Neural cell (in vitro differentiated cells): Measurements from ENCODE around the gene DNAAF9. TPM values are rescaled to one million over a fixed set of nuclear protein-coding genes. Genes with fewer than 3 reads are reported as not detected.

Experiments used
- H2AFZ ChIP-seq: fragments of 200-600, 300-800 bp; sonication (generic), shearing (Covaris generic); 2 replicates; pipeline ENCODE4 v1.6.0; 2014; ENCODE audit warnings: low read depth, mild to moderate bottlenecking, antibody characterized with exemption, low read length, moderate library complexity
- H3F3A ChIP-seq: fragments of 200-600 bp; shearing (Covaris generic); 2 replicates; pipeline ENCODE4 v1.6.1; 2016; ENCODE audit warnings: mild to moderate bottlenecking, moderate library complexity, mixed read lengths, antibody characterized with exemption, low read length; ENCODE audit not compliant: insufficient read depth, poor library complexity, severe bottlenecking
- H3K27ac ChIP-seq: fragments of 200-600, 300-800 bp; sonication (generic), shearing (Covaris generic); 2 replicates; pipeline ENCODE4 v1.5.1; 2014; ENCODE audit warnings: mild to moderate bottlenecking, low read length, moderate library complexity
- H3K27me3 ChIP-seq: fragments of 300-800, 200-600 bp; sonication (generic), shearing (Covaris generic); 2 replicates; pipeline ENCODE4 v1.6.0; 2014; ENCODE audit warnings: mild to moderate bottlenecking, low read depth, low read length, moderate library complexity; ENCODE audit not compliant: insufficient read depth
- H3K36me3 ChIP-seq: fragments of 300-800, 200-600 bp; sonication (generic), shearing (Covaris generic); 2 replicates; pipeline ENCODE4 v1.5.1; 2014; ENCODE audit warnings: mild to moderate bottlenecking, antibody characterized with exemption, low read length, moderate library complexity; ENCODE audit not compliant: insufficient read depth
- H3K4me2 ChIP-seq: fragments of 300-800, 200-600 bp; sonication (generic), shearing (Covaris generic); 2 replicates; pipeline ENCODE4 v1.6.0; 2014; ENCODE audit warnings: mild to moderate bottlenecking, low read length
- H3K4me3 ChIP-seq: fragments of 300-800, 200-600 bp; sonication (generic), shearing (Covaris generic); 2 replicates; pipeline ENCODE4 v1.5.1; 2014; ENCODE audit warnings: mild to moderate bottlenecking, low read length, moderate library complexity
- H3K79me2 ChIP-seq: fragments of 200-600 bp; shearing (Covaris generic); replicated peaks from 2 replicates; pipeline ENCODE4 v1.6.0; 2014; ENCODE audit warnings: mild to moderate bottlenecking, low read length, moderate library complexity; ENCODE audit not compliant: insufficient read depth
- H3K9ac ChIP-seq: fragments of 300-800, 200-600 bp; sonication (generic), shearing (Covaris generic); 2 replicates; pipeline ENCODE4 v1.6.1; 2016; ENCODE audit warnings: mild to moderate bottlenecking, low read length, mixed read lengths
- H3K9me2 ChIP-seq: fragments of 200-600 bp; shearing (Covaris generic); 2 replicates; pipeline ENCODE4 v1.6.1; 2016; ENCODE audit warnings: mild to moderate bottlenecking, low read length, mixed read lengths; ENCODE audit not compliant: insufficient read depth
- H3K9me3 ChIP-seq: fragments of 200-600, 300-800 bp; sonication (generic), shearing (Covaris generic); 2 replicates; pipeline ENCODE4 v1.6.1; 2016; ENCODE audit warnings: mild to moderate bottlenecking, mixed run types, low read length, moderate library complexity, mixed read lengths
- H4K20me1 ChIP-seq: fragments of 200-600 bp; shearing (Covaris generic); 2 replicates; pipeline ENCODE4 v1.6.1; 2016; ENCODE audit warnings: mild to moderate bottlenecking, mixed run types; ENCODE audit not compliant: insufficient read depth
- CTCF ChIP-seq: fragments of 450-650 bp; IDR thresholded peaks from 2 replicates; pipeline ENCODE4 v1.5.1; 2014; ENCODE audit warnings: antibody characterized with exemption, mild to moderate bottlenecking, moderate library complexity; ENCODE audit not compliant: poor library complexity, severe bottlenecking
- EP300 ChIP-seq: fragments of 450-650 bp; conservative IDR thresholded peaks from 2 replicates; pipeline ENCODE4 v1.6.1; 2014; ENCODE audit warnings: antibody characterized with exemption, mild to moderate bottlenecking, moderate library complexity; ENCODE audit not compliant: poor library complexity, severe bottlenecking
- EZH2 ChIP-seq: fragments of 200-600, 300-800 bp; shearing (Covaris generic), sonication (generic); IDR thresholded peaks from 2 replicates; pipeline ENCODE4 v1.6.1; 2014; ENCODE audit warnings: antibody characterized with exemption, low read length, borderline replicate concordance, mild to moderate bottlenecking; ENCODE audit not compliant: insufficient read depth, poor library complexity, severe bottlenecking
- MXI1 ChIP-seq: fragments of 450-650 bp; conservative IDR thresholded peaks from 2 replicates; pipeline ENCODE4 v1.6.1; 2014; ENCODE audit warnings: antibody characterized with exemption, mild to moderate bottlenecking; ENCODE audit not compliant: poor library complexity, severe bottlenecking
- POLR2AphosphoS5 ChIP-seq: IDR thresholded peaks from 2 replicates; pipeline ENCODE4 v1.6.1; 2012
- RAD21 ChIP-seq: fragments of 450-650 bp; conservative IDR thresholded peaks from 2 replicates; pipeline ENCODE4 v1.6.1; 2014; ENCODE audit warnings: antibody characterized with exemption, mild to moderate bottlenecking, moderate library complexity
- SMC3 ChIP-seq: fragments of 450-650 bp; conservative IDR thresholded peaks from 2 replicates; pipeline ENCODE4 v1.6.1; 2014; ENCODE audit warnings: antibody characterized with exemption, mild to moderate bottlenecking, moderate library complexity; ENCODE audit not compliant: poor library complexity
- TAF1 ChIP-seq: IDR thresholded peaks from 2 replicates; pipeline ENCODE4 v1.6.1; 2012; ENCODE audit warnings: low read depth
- polyA plus RNA-seq: library from polyadenylated mRNA; depleted of rRNA; stranded (reverse); fragments of >200 nt; gene quantifications from 2 replicates; pipeline ENCODE4 v1.2.3, GENCODE V29; 2014
- TF ChIP-seq, protein P1 (sequence below): IDR thresholded peaks from 2 replicates; pipeline ENCODE4 v1.6.1; 2012; ENCODE audit warnings: borderline replicate concordance

The DNAAF9 gene
- polyA plus RNA-seq, 1 donor from 2014 or later: 58.0 TPM

GRCh38 chr20:3398681-3399252, 8.7 kb downstream of the DNAAF9 start:
- Histone ChIP-seq H3K4me2 (no peak overlapping the region), H4K20me1 (no peaks in the 10 kb centered on the region), H3K9me3 (no peaks in the 10 kb centered on the region), H3K36me3 (no peaks in the 10 kb centered on the region), H3F3A (no peaks in the 10 kb centered on the region), H3K9me2 (no peaks in the 10 kb centered on the region), H2AFZ (no peak overlapping the region), H3K79me2 (peaks cover 81% of the 10 kb centered on the region), H3K9ac (no peak overlapping the region), H3K27me3 (no peaks in the 10 kb centered on the region), H3K4me3 (no peak overlapping the region), H3K27ac (no peak overlapping the region)
- no peak for TF ChIP-seq EZH2
- TF ChIP-seq CTCF: no peak
- TF ChIP-seq, protein P1, sequence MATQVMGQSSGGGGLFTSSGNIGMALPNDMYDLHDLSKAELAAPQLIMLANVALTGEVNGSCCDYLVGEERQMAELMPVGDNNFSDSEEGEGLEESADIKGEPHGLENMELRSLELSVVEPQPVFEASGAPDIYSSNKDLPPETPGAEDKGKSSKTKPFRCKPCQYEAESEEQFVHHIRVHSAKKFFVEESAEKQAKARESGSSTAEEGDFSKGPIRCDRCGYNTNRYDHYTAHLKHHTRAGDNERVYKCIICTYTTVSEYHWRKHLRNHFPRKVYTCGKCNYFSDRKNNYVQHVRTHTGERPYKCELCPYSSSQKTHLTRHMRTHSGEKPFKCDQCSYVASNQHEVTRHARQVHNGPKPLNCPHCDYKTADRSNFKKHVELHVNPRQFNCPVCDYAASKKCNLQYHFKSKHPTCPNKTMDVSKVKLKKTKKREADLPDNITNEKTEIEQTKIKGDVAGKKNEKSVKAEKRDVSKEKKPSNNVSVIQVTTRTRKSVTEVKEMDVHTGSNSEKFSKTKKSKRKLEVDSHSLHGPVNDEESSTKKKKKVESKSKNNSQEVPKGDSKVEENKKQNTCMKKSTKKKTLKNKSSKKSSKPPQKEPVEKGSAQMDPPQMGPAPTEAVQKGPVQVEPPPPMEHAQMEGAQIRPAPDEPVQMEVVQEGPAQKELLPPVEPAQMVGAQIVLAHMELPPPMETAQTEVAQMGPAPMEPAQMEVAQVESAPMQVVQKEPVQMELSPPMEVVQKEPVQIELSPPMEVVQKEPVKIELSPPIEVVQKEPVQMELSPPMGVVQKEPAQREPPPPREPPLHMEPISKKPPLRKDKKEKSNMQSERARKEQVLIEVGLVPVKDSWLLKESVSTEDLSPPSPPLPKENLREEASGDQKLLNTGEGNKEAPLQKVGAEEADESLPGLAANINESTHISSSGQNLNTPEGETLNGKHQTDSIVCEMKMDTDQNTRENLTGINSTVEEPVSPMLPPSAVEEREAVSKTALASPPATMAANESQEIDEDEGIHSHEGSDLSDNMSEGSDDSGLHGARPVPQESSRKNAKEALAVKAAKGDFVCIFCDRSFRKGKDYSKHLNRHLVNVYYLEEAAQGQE: no peak
- no peak for TF ChIP-seq MXI1
- TF ChIP-seq TAF1: no peak
- no peak for TF ChIP-seq SMC3
- TF ChIP-seq RAD21: no peak
- no peak for TF ChIP-seq EP300
- TF ChIP-seq POLR2AphosphoS5: no peak

DNA sequence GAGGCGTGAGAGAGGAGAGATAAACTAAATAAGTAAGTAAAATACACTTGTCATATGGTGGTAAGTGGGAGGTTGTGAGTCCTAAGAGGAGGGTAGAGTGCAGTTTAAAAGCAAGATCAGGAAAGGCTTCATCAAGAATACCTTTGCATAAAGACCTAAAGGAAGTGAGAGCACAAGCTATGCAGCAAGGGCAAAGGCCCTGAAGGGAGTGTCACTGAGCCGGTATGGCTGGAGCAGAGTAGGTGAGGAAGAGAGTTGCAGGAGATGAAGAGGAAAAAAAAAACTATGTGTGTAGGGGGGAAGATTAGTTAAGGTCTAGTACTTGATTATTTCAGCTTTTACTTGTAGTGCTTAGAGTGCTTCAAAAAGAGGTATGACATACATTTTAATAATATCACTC, 11.0 kb downstream of the DNAAF9 start:
- Histone ChIP-seq H2AFZ (no peak overlapping the region), H3K4me2 (no peak overlapping the region), H3K9me2 (no peaks in the 10 kb centered on the region), H3K36me3 (no peaks in the 10 kb centered on the region), H3K9me3 (no peaks in the 10 kb centered on the region), H3K79me2 (peaks cover 78% of the 10 kb centered on the region), H4K20me1 (no peaks in the 10 kb centered on the region), H3K4me3 (no peak overlapping the region), H3K9ac (no peak overlapping the region), H3F3A (no peaks in the 10 kb centered on the region), H3K27ac (no peak overlapping the region), H3K27me3 (no peaks in the 10 kb centered on the region)
- TF ChIP-seq CTCF (no peak), MXI1 (no peak), RAD21 (no peak), EZH2 (no peak)
